Left ventricle myocardium inferior (tissue), 1 donor: ENCODE results near the gene HNMT. TPM values are rescaled to one million over a fixed set of nuclear protein-coding genes. Genes with fewer than 3 reads are reported as not detected.

Source experiments
- DNase-seq: peaks from one replicate; pipeline ENCODE4 v3.0.0-alpha.2; 2020
- H3K27ac ChIP-seq: fragments of 200-600 bp; replicated peaks from 2 replicates; pipeline ENCODE4 v1.8.0; 2021
- H3K27me3 ChIP-seq: fragments of 200-600 bp; 2 replicates; pipeline ENCODE4 v1.8.0; 2021; ENCODE audit warnings: low read depth
- H3K36me3 ChIP-seq: fragments of 200-600 bp; 2 replicates; pipeline ENCODE4 v1.8.0; 2021
- H3K4me1 ChIP-seq: fragments of 200-600 bp; 2 replicates; pipeline ENCODE4 v1.8.0; 2021
- H3K4me3 ChIP-seq: fragments of 200-600 bp; 2 replicates; pipeline ENCODE4 v1.8.0; 2021; ENCODE audit warnings: mild to moderate bottlenecking, moderate library complexity
- H3K9me3 ChIP-seq: fragments of 200-600 bp; replicated peaks from 2 replicates; pipeline ENCODE4 v1.8.0; 2021
- intact Hi-C: fragments of 100-400 bp; cut with micrococcal nuclease; formaldehyde crosslinking; loops from one replicate; pipeline ENCODE4 v1.11.0; 2022
- total RNA-seq: library from RNA; stranded (reverse); fragmentation: NEBNext Ultra II Directional; extraction: Animal tissue kit (Norgen Biotek cat#: 25700); gene quantifications from one replicate; pipeline ENCODE4 v1.2.1, GENCODE V29; 2021
- TF ChIP-seq, protein P1 (sequence below): fragments of 200-600 bp; IDR thresholded peaks from 2 replicates; pipeline ENCODE4 v1.8.0; 2021; ENCODE audit warnings: antibody characterized with exemption, mild to moderate bottlenecking, borderline replicate concordance
- donor health status: DM: no; HTN: yes; CAD: no; lungs with severe emphysema.

HNMT gene
- total RNA-seq, 1 donor from 2014 or later = 11.7 TPM

DNA sequence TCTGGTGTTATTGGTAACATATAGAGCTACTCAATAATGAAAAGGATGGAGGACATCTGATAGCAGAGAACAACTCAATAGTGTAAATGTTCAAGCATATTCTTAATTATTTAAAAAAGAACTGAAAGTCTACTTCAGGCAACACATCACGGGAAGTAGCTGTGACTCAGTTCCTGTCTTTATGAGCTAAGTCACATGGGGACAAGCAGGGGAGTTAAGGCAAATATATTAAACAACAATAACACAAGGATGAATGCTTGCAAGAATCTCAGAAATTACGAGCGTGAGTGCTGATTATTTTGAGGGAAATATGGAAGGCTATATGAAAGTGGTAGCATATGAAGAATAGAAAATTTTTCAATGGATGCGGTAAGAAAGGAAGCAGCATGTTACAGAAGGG lies 4.0 kb upstream of the HNMT start:
- intact Hi-C loops = no loop called here
- no peak overlapping the region for H3K4me3 ChIP-seq
- no peaks in the 10 kb centered on the region for H3K9me3 ChIP-seq
- H3K27ac ChIP-seq = no peak overlapping the region
- no peak for DNase-seq
- H3K27me3 ChIP-seq = no peaks in the 10 kb centered on the region
- peaks cover 21% of the 10 kb centered on the region for H3K4me1 ChIP-seq
- no peaks in the 10 kb centered on the region for H3K36me3 ChIP-seq
- TF ChIP-seq, protein P1, sequence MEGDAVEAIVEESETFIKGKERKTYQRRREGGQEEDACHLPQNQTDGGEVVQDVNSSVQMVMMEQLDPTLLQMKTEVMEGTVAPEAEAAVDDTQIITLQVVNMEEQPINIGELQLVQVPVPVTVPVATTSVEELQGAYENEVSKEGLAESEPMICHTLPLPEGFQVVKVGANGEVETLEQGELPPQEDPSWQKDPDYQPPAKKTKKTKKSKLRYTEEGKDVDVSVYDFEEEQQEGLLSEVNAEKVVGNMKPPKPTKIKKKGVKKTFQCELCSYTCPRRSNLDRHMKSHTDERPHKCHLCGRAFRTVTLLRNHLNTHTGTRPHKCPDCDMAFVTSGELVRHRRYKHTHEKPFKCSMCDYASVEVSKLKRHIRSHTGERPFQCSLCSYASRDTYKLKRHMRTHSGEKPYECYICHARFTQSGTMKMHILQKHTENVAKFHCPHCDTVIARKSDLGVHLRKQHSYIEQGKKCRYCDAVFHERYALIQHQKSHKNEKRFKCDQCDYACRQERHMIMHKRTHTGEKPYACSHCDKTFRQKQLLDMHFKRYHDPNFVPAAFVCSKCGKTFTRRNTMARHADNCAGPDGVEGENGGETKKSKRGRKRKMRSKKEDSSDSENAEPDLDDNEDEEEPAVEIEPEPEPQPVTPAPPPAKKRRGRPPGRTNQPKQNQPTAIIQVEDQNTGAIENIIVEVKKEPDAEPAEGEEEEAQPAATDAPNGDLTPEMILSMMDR = no peak

- Histone ChIP-seq H3K36me3 (no peaks in the 10 kb centered on the region), H3K27me3 (no peaks in the 10 kb centered on the region), H3K4me3 (no peak overlapping the region), H3K9me3 (no peaks in the 10 kb centered on the region), H3K4me1 (peaks cover 21% of the 10 kb centered on the region), H3K27ac (no peak overlapping the region)
- intact Hi-C loops = no loop called here
- TF ChIP-seq, protein P1 = no peak
- no peak for DNase-seq
Observed at GRCh38 chr2:137961602-137962001, 2.7 kb upstream of the HNMT start.

DNA sequence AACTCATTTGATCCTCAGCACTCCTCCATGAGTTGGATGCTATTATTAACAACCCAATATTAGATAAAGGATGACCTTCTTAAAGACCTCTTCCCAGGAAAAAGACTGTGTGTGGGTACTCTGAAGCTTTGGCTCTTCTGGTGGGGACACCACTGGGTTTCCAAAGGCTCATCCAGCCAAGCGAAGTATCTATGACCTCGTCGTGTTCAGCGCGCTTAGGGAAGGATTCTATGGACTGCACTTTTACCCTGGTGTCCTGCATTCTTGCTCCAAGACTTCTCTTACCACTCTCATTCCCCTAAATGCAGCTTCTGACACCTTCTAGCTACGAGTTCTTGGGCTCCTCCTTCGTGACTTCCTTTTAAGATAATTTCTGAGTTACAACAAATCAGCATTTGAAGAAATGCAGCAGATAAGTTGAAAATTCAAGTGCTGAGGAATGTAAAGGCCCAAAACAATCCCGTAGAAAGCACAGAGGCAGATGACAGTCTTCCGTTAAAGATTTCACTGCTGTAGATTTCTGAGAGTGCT lies 673 bp upstream of the HNMT start:
- intact Hi-C loops = no loop called here
- TF ChIP-seq, protein P1 = no peak
- DNase-seq = no peak

GRCh38 chr2:137964859-137965459 lies 686 bp downstream of the HNMT start:
- TF ChIP-seq, protein P1 = no peak
- DNase-seq = no peak
- Histone ChIP-seq H3K4me3 (peak overlapping the region; percentile 66), H3K27ac (peak overlapping the region; percentile 86), H3K4me1 (peaks cover 37% of the 10 kb centered on the region), H3K9me3 (no peaks in the 10 kb centered on the region), H3K27me3 (no peaks in the 10 kb centered on the region), H3K36me3 (no peaks in the 10 kb centered on the region)
- intact Hi-C loops = no loop called here

More for the DNA sequence above, 673 bp upstream of the HNMT start:
- H3K27ac ChIP-seq = peak overlapping the region; percentile 86
- H3K4me1 ChIP-seq = peaks cover 24% of the 10 kb centered on the region
- peak overlapping the region; percentile 66 for H3K4me3 ChIP-seq
- no peaks in the 10 kb centered on the region for H3K27me3 ChIP-seq
- H3K9me3 ChIP-seq = no peaks in the 10 kb centered on the region
- no peaks in the 10 kb centered on the region for H3K36me3 ChIP-seq

- H3K9me3 ChIP-seq = no peaks in the 10 kb centered on the region
- TF ChIP-seq, protein P1 = no peak
- H3K4me3 ChIP-seq = peak overlapping the region; percentile 66
- peaks cover 42% of the 10 kb centered on the region for H3K4me1 ChIP-seq
- no peaks in the 10 kb centered on the region for H3K36me3 ChIP-seq
- intact Hi-C loops = no loop called here
- H3K27me3 ChIP-seq = no peaks in the 10 kb centered on the region
- no peak for DNase-seq
- peak overlapping the region; percentile 86 for H3K27ac ChIP-seq
Observed at GRCh38 chr2:137966043-137966442, 1.8 kb downstream of the HNMT start.
